Omental fat pad (tissue), 4 donors: ENCODE results near the gene FAM50A. TPM values are rescaled to one million over a fixed set of nuclear protein-coding genes. Genes with fewer than 3 reads are reported as not detected.

Experiments used
- ATAC-seq: fragments of 150-250 bp; one replicate; pipeline ENCODE4 v1.9.1; 2016; ENCODE audit warnings: mild to moderate bottlenecking, moderate library complexity; ENCODE audit not compliant: low FRiP score
- DNase-seq: peaks from one replicate; pipeline ENCODE4 v3.0.0-alpha.2; 2019; ENCODE audit warnings: low spot score
- CTCF ChIP-seq, 3 donors: fragments of 450-650 bp; IDR thresholded peaks; one replicate each; pipeline ENCODE4 v1.5.1; 2016 to 2017; ENCODE audit warnings: antibody characterized with exemption in 3 of 3, mild to moderate bottlenecking in 3 of 3, moderate library complexity in 2 of 3
- total RNA-seq, 4 donors: library from RNA; depleted of rRNA; stranded (reverse); fragments of >200 nt; gene quantifications; one replicate each; pipeline ENCODE4 v1.1.0, GENCODE V29; 2016

FAM50A gene
- total RNA-seq, 4 donors from 2014 or later, result 49.2 to 83.2 (median 74.9) TPM

DNA sequence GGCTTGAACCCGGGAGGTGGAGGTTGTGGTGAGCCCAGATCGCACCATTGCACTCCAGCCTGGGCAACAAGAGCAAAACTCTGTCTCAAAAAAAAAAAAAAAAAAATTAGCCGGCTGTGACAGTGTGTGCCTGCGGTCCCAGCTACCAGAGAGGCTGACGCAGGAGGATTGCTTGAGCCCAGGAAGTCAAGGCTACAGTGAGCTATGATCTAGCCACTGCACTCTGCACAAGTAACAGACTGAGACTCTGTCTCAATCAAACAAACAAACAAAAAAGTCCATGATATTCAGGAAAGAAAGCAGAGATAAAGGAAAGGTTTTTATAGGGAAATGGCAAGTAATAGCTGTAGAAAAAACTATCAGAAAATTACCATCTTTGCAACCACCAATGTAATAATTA is 37.3 kb downstream of the FAM50A start:
- DNase-seq (no peak), ATAC-seq (no peak)
- no peak for TF ChIP-seq CTCF (IDR thresholded peaks at IDR 0.05)

DNA sequence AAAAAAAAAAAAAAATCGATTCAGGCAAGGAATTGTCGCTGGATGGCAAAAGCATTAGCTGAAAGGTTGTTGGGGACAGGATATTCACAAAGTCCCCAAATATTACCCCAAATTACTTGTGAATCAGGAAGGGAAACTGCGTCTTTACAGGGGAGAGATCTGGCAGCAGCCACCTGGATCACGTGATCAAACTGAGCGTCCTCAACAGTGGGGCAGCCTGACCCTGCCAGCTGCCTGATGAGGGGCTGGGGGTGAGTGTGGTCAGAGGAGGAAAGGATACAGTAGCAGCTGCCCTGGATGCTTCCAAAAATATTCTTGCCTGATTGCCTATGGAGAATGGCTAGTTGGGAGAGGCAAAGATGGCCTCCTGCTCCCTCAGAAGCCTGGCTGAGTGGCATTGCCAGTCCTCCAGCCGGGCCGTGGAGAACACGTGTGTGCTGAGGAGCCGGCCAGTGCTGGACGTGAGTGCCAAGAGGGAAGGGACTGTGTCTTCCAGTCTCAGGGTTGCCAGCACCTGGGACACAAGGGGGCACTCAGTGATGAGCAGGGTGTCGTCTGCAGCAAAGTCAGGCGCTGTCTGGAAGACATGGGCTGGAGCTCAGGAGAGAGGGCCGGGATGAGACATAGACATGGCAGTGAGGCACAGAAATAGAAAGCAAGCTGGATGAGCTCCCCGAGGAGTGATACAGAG is 38.1 kb downstream of the FAM50A start:
- no peak for TF ChIP-seq CTCF (IDR thresholded peaks at IDR 0.05)
- ATAC-seq (no peak), DNase-seq (no peak)

- TF ChIP-seq CTCF (IDR thresholded peaks at IDR 0.05), result no peak
- ATAC-seq (no peak), DNase-seq (no peak)
Observed at GRCh38 chrX:154482786-154483185, 38.8 kb downstream of the FAM50A start.

DNA sequence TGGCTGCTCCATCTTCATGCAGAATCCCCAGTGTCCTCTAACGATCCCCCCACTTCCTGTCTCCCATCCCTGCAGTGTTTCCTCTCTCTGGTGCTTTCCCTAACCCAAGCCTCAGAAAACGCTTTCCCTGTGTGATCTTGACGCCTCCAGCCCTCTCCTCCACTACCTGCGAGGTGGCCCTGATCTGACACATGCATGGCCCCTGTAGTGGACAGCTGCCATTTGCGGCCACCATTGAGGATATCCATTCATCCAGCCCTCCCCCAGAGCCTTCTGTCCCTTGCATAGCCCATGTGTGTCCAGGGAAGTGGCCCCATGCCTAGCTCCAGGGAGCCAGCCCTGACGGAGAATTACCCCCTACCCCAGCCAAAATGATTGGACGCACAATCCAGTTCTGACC is 39.4 kb downstream of the FAM50A start:
- ATAC-seq (no peak), DNase-seq (no peak)
- TF ChIP-seq CTCF (IDR thresholded peaks at IDR 0.05), result no peak

DNA sequence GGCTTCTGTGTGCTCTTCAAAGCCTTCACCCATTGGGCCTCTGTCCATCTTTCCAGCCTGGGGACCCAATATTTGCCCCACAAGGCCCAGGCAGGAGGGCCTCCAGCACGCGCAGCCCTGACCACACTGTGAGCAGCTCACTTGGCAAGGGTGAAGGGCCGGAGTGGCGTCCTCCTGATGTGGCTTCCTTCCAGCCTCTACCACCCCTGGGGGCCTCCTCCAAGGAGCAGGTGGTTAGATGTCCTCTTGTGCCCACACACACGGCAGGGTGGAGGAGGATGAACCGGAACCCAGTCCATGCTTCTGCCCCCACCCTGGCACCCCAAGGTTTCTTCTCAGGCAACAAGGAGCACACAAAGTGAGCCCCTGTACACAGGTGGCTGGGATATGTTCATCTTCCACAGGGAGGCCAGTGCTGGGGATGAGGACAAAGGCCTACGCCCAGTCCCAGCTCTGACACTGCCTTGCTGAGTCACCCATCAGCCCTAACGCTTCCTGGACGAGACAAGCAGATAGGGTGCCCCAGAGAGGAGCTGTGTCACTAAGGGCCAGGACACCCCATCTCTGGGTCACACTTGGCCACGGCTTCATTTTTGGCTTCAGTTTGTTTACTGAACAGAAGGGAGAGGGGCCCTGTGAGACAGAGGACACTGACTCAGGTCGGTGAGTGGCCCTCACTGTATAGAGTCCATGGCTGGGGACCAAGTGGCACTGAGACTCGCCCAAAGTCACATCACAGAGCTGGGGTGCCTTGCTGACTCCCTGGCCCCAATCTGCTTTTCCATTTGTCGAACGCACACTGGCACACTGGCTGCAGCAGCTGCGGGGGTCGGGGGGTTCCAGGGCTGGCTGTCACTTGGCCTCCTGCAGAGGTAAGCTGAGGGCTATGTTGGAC is 40.6 kb downstream of the FAM50A start:
- ATAC-seq (no peak), DNase-seq (no peak)
- no peak for TF ChIP-seq CTCF (IDR thresholded peaks at IDR 0.05)

- ATAC-seq (no peak), DNase-seq (no peak)
- no peak for TF ChIP-seq CTCF (IDR thresholded peaks at IDR 0.05)
Observed at GRCh38 chrX:154485150-154486051, 41.5 kb downstream of the FAM50A start.
